ENCODE data around the gene B3GALT5. TPM values are rescaled to one million over a fixed set of nuclear protein-coding genes. Genes with fewer than 3 reads are reported as not detected.

Gene B3GALT5
- total RNA-seq, 1 donor: 0.18 TPM

DNA sequence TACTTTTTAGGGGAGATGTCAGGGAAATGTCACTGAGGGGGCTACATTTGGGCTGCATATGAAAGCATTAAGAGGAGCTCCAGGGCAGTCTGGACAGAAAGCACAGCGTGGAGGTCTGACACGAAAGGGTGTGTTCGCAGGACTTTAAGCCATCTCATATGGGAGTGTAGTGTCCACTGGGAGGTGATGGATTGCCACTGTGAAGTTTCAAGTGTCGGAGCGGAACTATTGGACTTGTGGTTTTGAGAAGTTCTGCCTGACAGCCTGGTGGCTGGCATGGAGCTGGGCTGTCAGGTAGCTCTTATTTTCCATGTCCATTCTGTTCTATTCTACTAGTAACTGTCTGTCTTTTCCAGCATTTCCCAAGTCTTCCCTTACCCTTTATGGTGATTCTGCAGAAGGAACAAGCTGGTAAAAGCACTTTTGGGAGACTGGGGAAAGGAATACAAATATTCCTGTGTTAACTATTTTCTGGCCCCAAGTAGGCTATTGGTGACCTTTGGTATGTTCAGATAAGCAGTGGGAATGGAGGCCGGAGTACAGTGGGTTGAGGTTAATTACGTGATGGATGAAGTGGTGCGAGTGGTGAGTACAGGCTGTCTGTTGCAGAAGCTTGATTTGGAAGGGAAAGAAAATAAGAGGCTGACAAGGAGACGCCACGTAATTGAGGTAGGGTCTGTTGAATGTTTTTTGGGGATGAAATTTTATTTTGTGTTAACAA is 19.3 kb downstream of the B3GALT5 start:
- no peak for DNase-seq (ENCODE audit: low read depth)
- H3K4me3 ChIP-seq (ENCODE audit: low read depth, low read length): no peak overlapping the region
- no peak for TF ChIP-seq CTCF (IDR thresholded peaks at IDR 0.05; ENCODE audit: insufficient read depth, low read length)

DNA sequence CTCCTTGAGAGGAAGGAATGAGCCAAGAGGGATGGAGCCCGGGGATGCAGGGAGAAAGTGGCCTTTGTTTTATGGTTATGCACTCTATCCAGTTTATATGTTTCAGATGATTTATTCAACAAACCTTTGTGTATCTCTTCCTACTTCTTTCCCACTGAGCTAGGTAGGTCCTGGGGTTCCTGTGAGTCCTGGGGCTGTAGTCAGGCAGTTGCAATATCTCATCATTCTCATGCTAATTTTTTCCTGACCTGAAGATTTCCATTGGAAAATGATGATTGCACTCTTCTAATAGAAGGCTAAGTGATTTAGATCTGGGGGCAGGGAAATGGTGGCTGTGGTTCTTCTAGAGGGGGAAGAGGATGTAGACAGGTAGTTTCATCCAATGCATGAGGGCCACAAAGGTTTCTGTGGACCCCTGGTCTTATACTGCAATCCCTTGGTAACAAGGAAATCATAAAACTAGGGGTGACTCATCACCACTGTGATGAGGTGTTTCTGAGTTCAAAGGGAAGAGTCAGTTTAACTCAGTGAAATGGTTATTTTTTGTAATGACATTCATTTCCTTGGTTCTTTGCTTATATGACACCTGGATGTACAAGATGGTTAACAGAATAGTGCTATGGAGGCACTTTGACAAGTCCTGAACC is 20.2 kb downstream of the B3GALT5 start:
- DNase-seq (ENCODE audit: low read depth): peak; percentile 18
- H3K4me3 ChIP-seq (ENCODE audit: low read depth, low read length): no peak overlapping the region
- no peak for TF ChIP-seq CTCF (IDR thresholded peaks at IDR 0.05; ENCODE audit: insufficient read depth, low read length)

- no peak overlapping the region for H3K4me3 ChIP-seq (ENCODE audit: low read depth, low read length)
- DNase-seq (ENCODE audit: low read depth): peak; percentile 82
- TF ChIP-seq CTCF (IDR thresholded peaks at IDR 0.05; ENCODE audit: insufficient read depth, low read length): no peak
Observed at GRCh38 chr21:39633770-39634181, 21.0 kb downstream of the B3GALT5 start.

DNA sequence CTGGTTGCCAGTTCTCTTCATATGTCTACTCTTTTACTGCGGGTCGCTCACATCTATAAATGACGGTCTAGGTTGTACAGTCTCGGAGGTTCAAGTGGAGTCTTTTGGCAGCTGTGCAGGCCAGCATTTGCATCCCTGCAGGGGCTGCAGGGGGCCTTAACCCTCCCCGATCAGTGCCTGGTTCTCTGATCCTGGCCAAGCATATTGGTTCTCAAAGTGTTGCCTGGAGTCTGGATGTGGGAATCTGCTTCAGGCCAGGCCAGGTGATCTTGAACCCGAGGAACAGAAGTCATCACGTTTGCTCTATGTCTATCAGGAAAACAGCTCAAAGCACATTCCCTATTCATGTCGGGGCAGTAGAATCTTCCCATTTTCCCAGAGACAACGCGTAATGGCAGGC is 21.8 kb downstream of the B3GALT5 start:
- H3K4me3 ChIP-seq (ENCODE audit: low read depth, low read length): no peak overlapping the region
- no peak for TF ChIP-seq CTCF (IDR thresholded peaks at IDR 0.05; ENCODE audit: insufficient read depth, low read length)
- no peak for DNase-seq (ENCODE audit: low read depth)

DNA sequence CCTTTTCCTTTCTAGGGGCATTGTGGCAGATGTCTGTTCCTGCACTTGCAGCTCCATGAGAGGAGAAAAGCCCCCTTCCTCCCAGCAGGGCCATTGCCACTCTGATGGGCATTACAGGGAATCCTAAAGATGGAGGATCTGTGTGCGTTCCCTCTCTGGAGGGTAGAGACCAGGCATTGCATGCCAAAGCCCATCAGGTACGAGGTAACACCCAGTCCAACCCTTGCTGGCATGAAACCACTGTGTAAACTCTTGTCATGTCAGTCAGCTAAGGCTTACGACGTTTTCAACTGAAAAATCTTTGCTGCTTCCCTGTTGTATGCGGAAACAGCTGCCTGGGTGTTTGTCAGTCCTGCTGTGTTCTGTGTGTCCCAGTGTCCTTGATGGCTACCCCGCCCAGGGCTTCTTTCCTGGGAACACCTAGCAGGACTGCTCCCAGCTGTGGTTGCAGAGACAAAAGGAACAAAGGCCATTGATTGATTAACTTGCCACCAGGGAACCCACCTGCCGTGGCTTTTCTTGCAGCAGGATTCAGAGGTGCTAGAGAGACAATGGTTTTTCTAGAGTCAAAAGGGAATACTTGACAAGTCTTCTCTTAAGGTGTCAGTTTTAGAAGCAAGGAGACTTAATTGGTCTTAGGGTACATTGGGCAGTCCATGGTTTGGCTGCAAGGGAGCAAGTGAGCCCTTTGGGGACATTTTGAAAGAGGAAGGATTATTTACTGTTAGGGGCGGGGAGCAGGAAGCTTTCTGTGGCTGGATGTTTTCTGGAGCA is 24.6 kb downstream of the B3GALT5 start:
- TF ChIP-seq CTCF (IDR thresholded peaks at IDR 0.05; ENCODE audit: insufficient read depth, low read length): no peak
- no peak overlapping the region for H3K4me3 ChIP-seq (ENCODE audit: low read depth, low read length)
- no peak for DNase-seq (ENCODE audit: low read depth)

DNA sequence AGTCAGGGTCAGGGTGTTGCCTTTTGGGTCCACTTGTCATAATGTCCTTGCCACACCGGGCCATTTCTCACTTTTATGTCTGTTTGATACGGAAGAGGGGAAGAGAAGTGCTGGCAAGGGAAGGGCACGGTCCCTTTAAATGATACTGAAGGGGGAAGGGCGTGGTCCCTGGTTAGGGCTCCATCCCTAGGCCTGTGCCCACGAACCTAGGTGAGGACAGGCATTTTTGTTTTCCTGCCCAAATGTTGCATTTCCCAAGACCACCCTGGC is 25.2 kb downstream of the B3GALT5 start:
- no peak overlapping the region for H3K4me3 ChIP-seq (ENCODE audit: low read depth, low read length)
- TF ChIP-seq CTCF (IDR thresholded peaks at IDR 0.05; ENCODE audit: insufficient read depth, low read length): no peak
- no peak for DNase-seq (ENCODE audit: low read depth)

All from fibroblast of the aortic adventitia (primary cell).